ENCODE measurements around the gene HECW1.

The HECW1 gene

DNA sequence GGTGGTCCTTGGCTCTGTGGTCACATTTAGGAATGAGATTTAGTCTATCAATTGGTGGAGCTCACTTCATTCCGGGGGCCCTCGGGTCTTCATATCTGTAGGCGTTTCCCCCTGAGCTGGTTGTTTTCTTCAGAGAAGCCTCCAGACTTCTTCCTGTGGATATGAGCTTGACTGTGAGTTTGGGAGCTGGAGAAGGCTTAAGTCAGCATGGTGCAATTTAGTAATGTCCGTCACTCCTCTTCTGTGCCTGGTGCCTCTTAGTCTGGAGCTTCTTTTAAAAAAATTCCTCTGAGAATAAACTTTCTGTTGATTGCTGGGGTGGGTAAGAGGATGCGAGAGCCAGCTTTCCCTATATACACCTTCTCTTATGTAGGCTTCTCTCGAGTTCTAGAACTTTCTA lies 40.2 kb downstream of the HECW1 start:
- TF ChIP-seq, protein P1, sequence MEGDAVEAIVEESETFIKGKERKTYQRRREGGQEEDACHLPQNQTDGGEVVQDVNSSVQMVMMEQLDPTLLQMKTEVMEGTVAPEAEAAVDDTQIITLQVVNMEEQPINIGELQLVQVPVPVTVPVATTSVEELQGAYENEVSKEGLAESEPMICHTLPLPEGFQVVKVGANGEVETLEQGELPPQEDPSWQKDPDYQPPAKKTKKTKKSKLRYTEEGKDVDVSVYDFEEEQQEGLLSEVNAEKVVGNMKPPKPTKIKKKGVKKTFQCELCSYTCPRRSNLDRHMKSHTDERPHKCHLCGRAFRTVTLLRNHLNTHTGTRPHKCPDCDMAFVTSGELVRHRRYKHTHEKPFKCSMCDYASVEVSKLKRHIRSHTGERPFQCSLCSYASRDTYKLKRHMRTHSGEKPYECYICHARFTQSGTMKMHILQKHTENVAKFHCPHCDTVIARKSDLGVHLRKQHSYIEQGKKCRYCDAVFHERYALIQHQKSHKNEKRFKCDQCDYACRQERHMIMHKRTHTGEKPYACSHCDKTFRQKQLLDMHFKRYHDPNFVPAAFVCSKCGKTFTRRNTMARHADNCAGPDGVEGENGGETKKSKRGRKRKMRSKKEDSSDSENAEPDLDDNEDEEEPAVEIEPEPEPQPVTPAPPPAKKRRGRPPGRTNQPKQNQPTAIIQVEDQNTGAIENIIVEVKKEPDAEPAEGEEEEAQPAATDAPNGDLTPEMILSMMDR (IDR thresholded peaks at IDR 0.05) = no peak

- TF ChIP-seq, protein P1 (IDR thresholded peaks at IDR 0.05) = no peak
Measured at GRCh38 chr7:43155636-43156035, 43.2 kb downstream of the HECW1 start.

DNA sequence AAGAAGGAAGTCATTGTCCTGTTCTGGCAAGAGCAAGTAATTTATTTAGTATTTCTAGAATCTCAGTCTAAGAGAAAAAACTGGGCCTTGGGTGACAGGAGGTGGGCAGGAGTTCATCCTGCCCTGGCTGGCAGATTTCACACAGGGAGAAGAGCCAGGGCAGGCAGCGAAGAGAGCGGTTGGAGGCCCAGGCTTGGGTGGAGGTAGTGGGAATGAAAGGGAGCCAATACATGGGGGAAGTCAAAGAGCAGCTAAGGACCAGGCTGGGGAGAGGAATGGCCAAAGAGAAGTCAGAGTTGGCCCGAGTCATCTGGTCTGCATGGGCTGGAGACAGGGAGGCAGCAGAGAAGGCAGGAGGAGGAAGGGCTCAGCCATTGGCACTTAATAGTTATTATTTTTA lies 51.4 kb downstream of the HECW1 start:
- TF ChIP-seq, protein P1 (IDR thresholded peaks at IDR 0.05) = no peak

GRCh38 chr7:43164757-43165156 lies 52.3 kb downstream of the HECW1 start:
- TF ChIP-seq, protein P1 (IDR thresholded peaks at IDR 0.05) = no peak

DNA sequence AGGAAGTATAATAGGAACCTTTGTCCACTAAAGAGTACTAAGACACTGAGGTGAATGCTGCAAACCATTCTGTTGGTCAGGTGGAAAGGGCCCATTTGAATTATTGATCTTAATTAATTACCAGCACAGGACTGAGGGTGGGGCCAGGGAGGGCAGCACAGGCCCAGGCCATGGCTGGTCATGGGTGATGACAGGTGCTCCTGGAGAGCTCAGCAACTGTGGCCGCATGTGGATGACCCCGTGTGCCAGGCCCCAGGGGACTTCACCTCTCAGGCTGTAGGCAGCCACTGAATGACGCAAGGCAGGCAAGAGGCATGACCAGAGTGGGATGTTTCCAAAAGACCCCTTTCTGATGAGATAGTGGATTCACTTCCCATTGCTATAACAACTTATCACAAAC lies 54.2 kb downstream of the HECW1 start:
- TF ChIP-seq, protein P1 (IDR thresholded peaks at IDR 0.05) = no peak

- TF ChIP-seq, protein P1 (IDR thresholded peaks at IDR 0.05) = no peak
Measured at GRCh38 chr7:43169076-43169475, 56.6 kb downstream of the HECW1 start.

DNA sequence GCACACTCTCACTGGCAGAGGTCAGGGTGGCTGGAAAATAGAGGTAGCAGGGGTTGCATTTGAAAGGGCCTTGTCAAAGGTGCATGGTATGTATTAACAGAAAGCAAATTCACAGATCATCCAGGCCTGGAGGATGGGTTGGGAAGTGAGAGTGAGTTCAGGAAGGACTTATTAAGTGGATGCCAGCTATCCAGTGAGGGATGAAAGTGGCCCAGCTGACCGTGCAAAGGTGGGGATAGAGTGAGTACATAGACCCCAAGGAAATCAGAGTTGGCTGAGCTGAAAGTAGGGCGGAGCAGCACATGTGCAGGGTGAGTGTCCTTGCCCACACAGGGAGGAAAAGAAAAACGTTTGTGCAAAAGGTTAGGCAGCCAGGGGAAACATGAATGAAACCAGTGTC lies 58.1 kb downstream of the HECW1 start:
- TF ChIP-seq, protein P1 (IDR thresholded peaks at IDR 0.05) = no peak

DNA sequence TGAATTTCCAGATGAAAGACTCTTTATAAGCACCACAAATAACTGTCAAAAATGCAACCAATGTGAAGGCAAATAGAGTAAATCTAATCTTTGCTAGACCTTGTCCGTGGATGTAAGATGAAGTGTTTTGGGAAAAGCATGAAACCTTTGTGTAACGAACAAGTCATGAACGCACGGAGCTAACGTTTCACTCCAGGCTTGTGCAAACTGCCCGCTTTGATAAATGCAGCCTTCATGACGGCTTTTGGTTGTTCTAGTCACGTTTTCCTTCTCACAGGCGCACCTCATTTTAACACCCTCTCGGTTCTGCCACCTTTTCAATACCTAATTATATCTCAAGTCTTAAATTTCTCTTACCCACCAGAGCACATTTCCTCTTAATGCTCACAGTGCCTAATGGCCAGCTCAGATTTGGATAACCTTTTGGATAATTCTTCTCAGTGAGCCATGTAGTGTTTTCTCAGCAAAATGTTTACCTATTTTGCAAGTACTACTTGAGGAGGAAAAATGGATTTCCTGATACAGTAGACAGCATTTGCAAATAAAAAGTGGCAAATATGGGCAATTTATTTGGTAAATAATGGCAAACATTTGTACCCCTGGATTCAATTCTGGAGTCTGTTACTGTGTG lies 63.2 kb downstream of the HECW1 start:
- TF ChIP-seq, protein P1 (IDR thresholded peaks at IDR 0.05) = no peak

Measured in LNCAP (cell line).